DOHH2 (cell line): ENCODE results near the gene LRR1.

Experiments
- H3F3A ChIP-seq: fragments of 200-600 bp; sonication (generic), shearing (Covaris generic); 2 replicates; pipeline ENCODE4 v1.6.0; 2016; ENCODE audit warnings: antibody characterized with exemption, mild to moderate bottlenecking; ENCODE audit not compliant: control insufficient read depth, insufficient read depth
- H3K27ac ChIP-seq: fragments of 200-600 bp; sonication (generic); 2 replicates; pipeline ENCODE4 v1.5.1; 2014; ENCODE audit warnings: low read depth, mild to moderate bottlenecking, low read length, moderate library complexity
- H3K27me3 ChIP-seq: fragments of 200-600 bp; sonication (generic); 2 replicates; pipeline ENCODE4 v1.6.1; 2014; ENCODE audit warnings: mild to moderate bottlenecking, low read length, mixed read lengths; ENCODE audit not compliant: control insufficient read depth
- H3K36me3 ChIP-seq: fragments of 200-600 bp; sonication (generic); 2 replicates; pipeline ENCODE4 v1.6.1; 2014; ENCODE audit warnings: mild to moderate bottlenecking, low read length, moderate library complexity, mixed read lengths; ENCODE audit not compliant: control insufficient read depth
- H3K4me1 ChIP-seq: fragments of 200-600 bp; sonication (generic); 2 replicates; pipeline ENCODE4 v1.6.1; 2014; ENCODE audit warnings: mild to moderate bottlenecking, low read length, mixed read lengths; ENCODE audit not compliant: control insufficient read depth
- H3K4me2 ChIP-seq: fragments of 200-600 bp; sonication (generic); 2 replicates; pipeline ENCODE4 v1.6.0; 2014; ENCODE audit warnings: mild to moderate bottlenecking, low read length, moderate library complexity
- H3K4me3 ChIP-seq: fragments of 200-600 bp; sonication (generic); 2 replicates; pipeline ENCODE4 v1.5.1; 2014; ENCODE audit warnings: mild to moderate bottlenecking, low read length, mixed read lengths
- H3K79me2 ChIP-seq: fragments of 200-600 bp; sonication (generic); 2 replicates; pipeline ENCODE4 v1.6.1; 2014; ENCODE audit warnings: mild to moderate bottlenecking, low read length, mixed read lengths; ENCODE audit not compliant: control insufficient read depth
- H3K9me2 ChIP-seq: fragments of 200-600 bp; sonication (generic); replicated peaks from 2 replicates; pipeline ENCODE4 v1.6.1; 2014; ENCODE audit warnings: mild to moderate bottlenecking, low read length, mixed read lengths; ENCODE audit not compliant: control insufficient read depth
- H3K9me3 ChIP-seq: fragments of 200-600 bp; sonication (generic); 2 replicates; pipeline ENCODE4 v1.6.1; 2014; ENCODE audit warnings: antibody characterized with exemption, low read length, mixed read lengths; ENCODE audit not compliant: control insufficient read depth, insufficient read depth
- H4K20me1 ChIP-seq: fragments of 200-600 bp; sonication (generic); 2 replicates; pipeline ENCODE4 v1.6.0; 2014; ENCODE audit warnings: low read depth, mild to moderate bottlenecking, antibody characterized with exemption, low read length, moderate library complexity; ENCODE audit not compliant: control insufficient read depth, insufficient read depth
- CTCF ChIP-seq: fragments of 200-600 bp; sonication (generic); IDR thresholded peaks from one replicate; pipeline ENCODE4 v1.5.1; 2014; ENCODE audit warnings: antibody characterized with exemption, mild to moderate bottlenecking, low read depth, low read length; ENCODE audit not compliant: poor library complexity, severe bottlenecking
- EZH2phosphoT487 ChIP-seq: fragments of 200-600 bp; sonication (generic); IDR thresholded peaks from 2 replicates; pipeline ENCODE4 v1.6.1; 2017; ENCODE audit warnings: borderline replicate concordance, mild to moderate bottlenecking, antibody characterized with exemption, low read length, moderate library complexity, mixed read lengths

LRR1 gene

GRCh38 chr14:49553892-49554291, 44.8 kb upstream of the LRR1 start:
- Histone ChIP-seq H3K4me2 (no peak overlapping the region), H3F3A (no peaks in the 10 kb centered on the region), H3K36me3 (no peaks in the 10 kb centered on the region), H3K9me2 (no peaks in the 10 kb centered on the region), H3K27me3 (no peaks in the 10 kb centered on the region; the same call in 1 of the 2 replicates), H3K4me1 (peaks cover 6% of the 10 kb centered on the region), H3K79me2 (no peaks in the 10 kb centered on the region), H3K4me3 (no peak overlapping the region), H3K27ac (no peak overlapping the region), H4K20me1 (no peaks in the 10 kb centered on the region), H3K9me3 (no peaks in the 10 kb centered on the region)
- no peak for TF ChIP-seq EZH2phosphoT487
- no peak for TF ChIP-seq CTCF

- Histone ChIP-seq H3K9me2 (no peaks in the 10 kb centered on the region), H3K27ac (no peak overlapping the region), H3F3A (no peaks in the 10 kb centered on the region), H3K4me2 (peak overlapping the region; percentile 9; the same call in 1 of the 2 replicates), H3K36me3 (no peaks in the 10 kb centered on the region), H3K4me3 (no peak overlapping the region), H4K20me1 (no peaks in the 10 kb centered on the region), H3K9me3 (no peaks in the 10 kb centered on the region), H3K4me1 (peaks cover 22% of the 10 kb centered on the region), H3K79me2 (no peaks in the 10 kb centered on the region), H3K27me3 (no peaks in the 10 kb centered on the region)
- TF ChIP-seq CTCF (no peak), EZH2phosphoT487 (no peak)
Observed at GRCh38 chr14:49559979-49560768, 38.6 kb upstream of the LRR1 start.

GRCh38 chr14:49566714-49567113, 32.0 kb upstream of the LRR1 start:
- Histone ChIP-seq H3K4me1 (no peaks in the 10 kb centered on the region), H3K4me2 (no peak overlapping the region), H3K27ac (no peak overlapping the region), H4K20me1 (no peaks in the 10 kb centered on the region), H3F3A (peaks cover 7% of the 10 kb centered on the region; the same call in 1 of the 2 replicates), H3K36me3 (no peaks in the 10 kb centered on the region), H3K27me3 (no peaks in the 10 kb centered on the region), H3K79me2 (no peaks in the 10 kb centered on the region), H3K4me3 (no peak overlapping the region), H3K9me2 (no peaks in the 10 kb centered on the region), H3K9me3 (no peaks in the 10 kb centered on the region)
- TF ChIP-seq CTCF: no peak
- TF ChIP-seq EZH2phosphoT487: no peak
